ENCODE data around the gene COPS6.
"Not testable (repeated sequence)": the region's sequence is repeated elsewhere in the genome, so short reads cannot be mapped to it uniquely, and the experiment has no call there.

COPS6 gene

DNA sequence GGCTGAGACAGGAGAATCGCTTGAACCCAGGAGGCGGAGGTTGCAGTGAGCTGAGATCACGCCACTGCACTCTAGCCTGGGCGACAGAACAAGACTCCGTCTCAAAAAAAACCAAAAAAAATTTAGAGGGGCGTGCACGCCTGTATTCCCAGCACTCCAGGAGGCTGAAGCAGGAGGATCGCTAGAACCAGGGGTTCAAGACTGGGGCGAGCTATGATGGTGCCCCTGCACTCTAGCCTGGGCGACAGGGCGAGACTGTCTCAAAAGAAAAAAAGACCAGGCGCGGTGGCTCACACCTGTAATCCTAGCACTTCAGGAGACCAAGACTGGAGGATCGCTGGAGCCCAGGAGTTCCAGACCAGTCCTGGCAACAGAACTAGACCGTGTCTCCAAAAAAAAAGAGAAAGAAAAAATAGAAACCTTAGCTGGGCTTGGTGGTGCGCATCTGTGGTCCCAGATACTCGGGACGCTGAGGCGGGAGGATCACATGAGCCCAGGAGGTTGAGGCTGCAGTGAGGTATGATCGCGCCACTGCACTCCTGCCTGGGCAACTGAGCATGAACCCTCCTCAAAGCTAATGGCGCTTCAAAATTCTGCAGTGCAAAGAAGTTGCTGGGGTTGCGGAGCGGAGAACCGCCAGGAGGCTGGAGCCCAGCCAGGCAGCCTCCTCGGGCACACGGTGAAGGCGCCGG is 37.6 kb downstream of the COPS6 start:
- DNase-seq (ENCODE audit: low read depth in 2 of 2): no peak

DNA sequence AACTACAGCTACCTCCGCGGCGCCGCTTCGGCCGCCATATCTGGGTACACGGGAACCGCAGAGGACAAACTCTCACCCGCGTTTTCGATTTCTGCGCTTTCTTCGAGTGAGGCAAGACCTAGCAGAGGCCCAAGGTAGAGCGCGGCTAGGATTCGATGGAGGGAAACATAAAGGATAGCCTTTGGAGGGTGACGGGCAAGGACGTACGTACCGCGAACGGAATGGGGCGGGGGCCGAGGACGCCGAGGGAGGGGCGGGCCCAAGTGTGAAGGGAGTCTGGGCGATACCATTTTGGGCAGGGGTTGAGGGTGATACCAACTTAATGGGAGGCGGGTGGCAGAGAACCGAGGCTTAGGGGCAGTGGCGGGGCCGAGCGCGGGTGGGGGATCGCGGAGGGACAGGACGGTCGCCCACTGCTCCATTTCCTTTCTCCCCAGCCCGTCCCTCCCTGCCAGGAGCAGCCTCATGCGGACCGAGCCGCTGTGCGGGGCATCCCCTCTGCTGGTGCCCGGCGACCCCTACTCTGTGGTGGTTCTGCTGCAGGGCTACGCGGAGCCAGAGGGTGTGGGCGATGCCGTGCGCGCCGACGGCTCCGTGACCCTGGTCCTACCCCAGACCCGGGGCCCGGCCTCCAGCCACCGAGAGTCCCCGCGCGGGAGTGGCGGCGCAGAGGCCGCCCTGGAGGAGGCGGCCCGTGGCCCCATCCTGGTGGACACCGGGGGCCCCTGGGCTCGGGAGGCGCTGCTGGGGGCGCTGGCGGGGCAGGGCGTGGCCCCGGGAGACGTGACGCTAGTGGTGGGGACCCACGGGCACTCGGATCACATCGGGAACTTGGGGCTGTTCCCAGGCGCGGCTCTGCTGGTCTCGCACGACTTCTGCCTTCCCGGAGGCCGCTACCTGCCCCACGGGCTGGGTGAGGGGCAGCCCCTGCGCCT is 38.4 kb downstream of the COPS6 start, which contains the start of gene MBLAC1:
Gene MBLAC1 (plus strand): TSS at position 37 of the 935 bp plus-strand sequence. CDS start 429 bp downstream, at position 466.
- DNase-seq (ENCODE audit: low read depth in 2 of 2): peak; percentile 80 to 81

DNA sequence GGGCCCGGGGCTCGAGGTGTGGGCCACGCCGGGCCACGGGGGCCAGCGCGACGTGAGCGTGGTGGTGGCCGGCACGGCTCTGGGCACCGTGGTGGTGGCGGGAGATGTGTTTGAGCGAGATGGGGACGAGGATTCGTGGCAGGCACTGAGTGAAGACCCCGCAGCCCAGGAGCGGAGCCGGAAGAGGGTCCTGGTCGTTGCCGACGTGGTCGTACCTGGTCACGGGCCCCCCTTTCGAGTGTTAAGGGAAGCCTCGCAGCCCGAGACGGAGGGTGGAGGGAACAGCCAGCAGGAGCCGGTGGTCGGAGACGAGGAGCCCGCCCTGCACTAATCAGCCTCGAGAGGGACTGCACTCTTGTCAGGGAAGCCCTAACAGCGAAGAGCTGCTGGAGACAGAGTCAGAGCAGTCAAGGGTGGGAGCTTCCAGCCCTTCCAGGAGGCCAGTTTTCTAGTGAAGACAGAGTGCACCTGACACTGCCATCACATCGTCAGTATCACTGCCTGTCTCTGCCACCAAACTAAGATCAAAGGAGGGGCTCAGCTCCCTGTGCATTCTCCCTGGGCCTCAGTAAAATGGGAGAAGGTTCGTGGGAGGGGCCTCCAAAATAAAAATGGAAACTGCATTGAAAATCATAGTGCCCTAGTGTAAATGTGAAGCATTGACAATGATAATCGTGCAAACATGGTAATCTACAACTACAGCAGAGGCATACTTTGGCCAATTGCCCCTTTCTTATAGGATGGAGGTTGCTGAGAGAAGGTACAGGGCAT is 39.3 kb downstream of the COPS6 start:
- no peak for DNase-seq (ENCODE audit: low read depth in 2 of 2)

GRCh38 chr7:100128637-100128963 is 39.8 kb downstream of the COPS6 start:
- DNase-seq (ENCODE audit: low read depth in 2 of 2): no peak

- not testable (repeated sequence) for DNase-seq (ENCODE audit: low read depth in 2 of 2)
Measured at GRCh38 chr7:100130220-100130607, 41.4 kb downstream of the COPS6 start.

GRCh38 chr7:100130608-100131453 is 42.1 kb downstream of the COPS6 start:
- peak; percentile 59 to 74 for DNase-seq (ENCODE audit: low read depth in 2 of 2)

GRCh38 chr7:100132126-100132525 is 43.4 kb downstream of the COPS6 start:
- DNase-seq (ENCODE audit: low read depth in 2 of 2): no peak

DNA sequence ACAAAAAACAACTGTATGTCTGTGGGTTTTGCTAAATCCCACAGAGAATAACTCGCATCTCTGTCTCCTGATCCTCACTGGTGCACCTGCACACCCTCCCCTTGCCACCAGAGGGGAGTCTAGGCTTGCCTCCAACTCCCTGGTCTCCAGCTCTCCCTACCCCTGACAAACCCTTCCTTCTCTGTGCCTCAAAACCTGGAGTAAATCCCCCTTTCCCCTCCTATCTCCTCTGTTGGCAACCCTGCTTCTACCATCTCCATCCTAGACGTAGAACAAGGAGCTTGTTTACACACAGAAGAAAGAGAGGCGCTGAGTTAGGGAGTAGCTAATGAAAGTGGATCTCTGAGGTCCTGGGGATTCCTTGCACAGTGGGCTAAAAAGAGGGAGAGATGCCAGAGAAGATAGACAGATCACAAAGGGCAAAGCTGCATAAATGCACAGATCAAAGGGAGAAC is 44.0 kb downstream of the COPS6 start:
- DNase-seq (ENCODE audit: low read depth in 2 of 2): peak in 1 of 2 donors; percentile 47

DNA sequence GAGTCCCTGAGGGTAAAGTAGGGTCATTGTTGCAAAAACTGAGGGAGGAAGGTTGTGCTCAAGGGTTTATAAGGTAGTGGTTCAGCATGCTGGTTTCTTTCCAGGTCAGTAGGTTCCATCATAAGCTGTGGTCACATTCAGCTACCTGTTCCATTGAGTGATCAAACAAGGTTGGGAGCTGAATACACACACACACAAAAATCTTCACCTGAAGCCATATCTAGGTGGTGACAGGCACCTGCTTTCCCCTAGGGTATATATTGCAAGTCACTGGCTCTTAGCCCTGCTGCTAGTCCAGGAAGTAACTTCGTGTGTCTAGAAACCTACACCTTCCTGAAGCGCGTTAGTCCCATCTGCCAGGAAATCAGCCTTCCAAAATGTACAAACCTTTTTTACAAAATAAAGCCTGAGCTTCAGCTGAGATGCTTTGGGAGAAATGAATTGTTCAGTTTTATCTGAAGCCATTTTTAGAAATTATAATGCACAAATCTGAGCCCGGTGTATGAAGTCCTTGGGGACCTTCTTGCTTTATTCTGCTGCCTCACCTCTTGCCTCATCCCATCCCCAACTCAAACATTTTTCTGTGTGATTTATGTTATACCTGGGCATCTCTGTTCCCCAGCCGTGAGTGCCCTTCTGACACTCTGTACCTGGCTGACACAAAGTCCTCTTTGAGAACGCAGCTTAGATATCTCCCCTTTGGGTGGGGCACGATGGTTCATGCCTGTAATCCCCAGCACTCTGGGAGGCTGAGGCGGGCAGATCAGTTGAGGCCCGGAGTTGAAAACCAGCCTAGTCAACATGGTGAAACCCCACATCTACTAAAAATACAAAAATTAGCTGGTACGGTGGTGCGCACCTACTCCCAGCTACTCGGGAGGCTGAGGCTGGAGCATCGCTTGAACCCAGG is 49.3 kb downstream of the COPS6 start:
- no peak for DNase-seq (ENCODE audit: low read depth in 2 of 2)

DNA sequence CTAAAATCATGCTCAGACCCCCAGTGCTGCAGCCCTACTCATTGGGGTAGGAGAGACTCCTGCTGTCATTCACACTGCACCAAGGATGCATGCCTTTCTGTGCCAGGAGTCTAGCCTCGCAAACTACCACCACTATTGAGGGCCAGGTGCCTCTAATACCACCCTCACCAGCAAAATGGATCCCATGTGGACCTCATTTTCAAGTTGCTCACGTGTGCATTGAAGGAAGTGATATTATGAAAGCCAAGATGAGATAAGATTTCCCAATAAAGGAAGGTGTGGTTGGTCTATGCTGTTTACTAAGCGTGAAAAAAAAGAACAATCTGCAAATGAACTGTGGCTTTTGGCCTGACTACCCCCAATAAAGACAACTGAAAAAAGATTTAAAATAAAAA is 52.8 kb downstream of the COPS6 start:
- DNase-seq (ENCODE audit: low read depth in 2 of 2): no peak
